ENCODE data around the gene NABP2. TPM values are rescaled to one million over a fixed set of nuclear protein-coding genes. Genes with fewer than 3 reads are reported as not detected.

Gene NABP2
- total and polyA plus RNA-seq, 2 of the 4 experiments (the other 2 are of a cell fraction) = 29.2 to 37.4 TPM

- no peaks in the 10 kb centered on the region for H3K9me3 ChIP-seq (ENCODE audit: control insufficient read depth, insufficient read depth, low read length)
- peak overlapping the region; percentile 86 for H2BK120ac ChIP-seq (ENCODE audit: low read depth, low read length)
- peak overlapping the region; percentile 64; the same call in 1 of the 2 replicates for H2AK5ac ChIP-seq (ENCODE audit: low read depth, low read length)
- H3K27ac ChIP-seq (ENCODE audit: insufficient read depth, low read length) = peak overlapping the region; percentile 83
- H3K23ac ChIP-seq (ENCODE audit: low read depth, low read length) = peak overlapping the region; percentile 91
- H3K9me1 ChIP-seq (ENCODE audit: insufficient read depth, low read length) = peaks cover 5% of the 10 kb centered on the region; the same call in 1 of the 2 replicates
- dilution Hi-C loops (cut with HindIII; ENCODE audit: low sequenced_read_pairs, unreplicated experiment) = no loop called here
- H3K4me1 ChIP-seq (ENCODE audit: control insufficient read depth, insufficient read depth, low read length) = peaks cover 7% of the 10 kb centered on the region
- ChIA-PET CTCF (interaction anchor here (0.6 to 2.6 kb wide), 14 partner anchors 9 to 274 kb away, joined by 3 to 27 read pairs (median 4); partner anchors contain the start of genes ANKRD52, ESYT1, RNF41 and ZC3H10), POLR2A (ENCODE audit: unreplicated experiment) (interaction anchor here (0.6 to 1.1 kb wide), 3 partner anchors 24 to 72 kb away, joined by 3 to 7 read pairs (median 3); partner anchors contain the start of gene ZC3H10)
- peak overlapping the region; percentile 95 for H3K14ac ChIP-seq (replicated peaks; ENCODE audit: low read depth, low read length)
- DNase-seq (peak; percentile 85), ATAC-seq (ENCODE audit: low read depth) (peak; percentile 35)
- no peaks in the 10 kb centered on the region for H3K27me3 ChIP-seq (ENCODE audit: control insufficient read depth, insufficient read depth, low read length)
- peak overlapping the region; percentile 83 to 94 for H4K8ac ChIP-seq (ENCODE audit: low read depth in 2 of 2, low read length in 2 of 2)
- in situ Hi-C loops (cut with MboI; ENCODE audit: low sequenced_read_pairs) = loop anchor here (5.0 kb wide), 1 partner anchor 63 kb away; the partner anchor contains the start of gene ESYT1
- H2BK20ac ChIP-seq (ENCODE audit: low read depth, low read length) = peak overlapping the region; percentile 65; the same call in 1 of the 2 replicates
- peak overlapping the region; percentile 36 for H3K18ac ChIP-seq (ENCODE audit: low read depth, low read length)
- intact Hi-C loops (cut with micrococcal nuclease) = loop anchor here (1.0 to 2.0 kb wide), 2 partner anchors 63 to 71 kb away; no protein-coding TSS in a partner anchor
- peak overlapping the region; percentile 100 for H2AFZ ChIP-seq (replicated peaks; ENCODE audit: low read length, poor library complexity)
- WGBS, 2 experiments (ENCODE audit: extremely low coverage in 2 of 2, insufficient read length in 1 of 2) = no CpG with 5 or more reads among the region's 42 CpGs
- BruUV-seq (replicated peaks) = no TSS peak
- H4K91ac ChIP-seq (ENCODE audit: insufficient read depth, low read depth, low read length) = peak overlapping the region; percentile 83
- peaks cover 19 to 33% of the 10 kb centered on the region in 2 experiments; a peak in 3 of 4 replicates for H3K79me1 ChIP-seq (ENCODE audit: low read depth in 1 of 2, low read length in 2 of 2)
- H4K20me1 ChIP-seq (ENCODE audit: insufficient read depth, low read length) = peaks cover 14% of the 10 kb centered on the region; the same call in 1 of the 2 replicates
- H3K36me3 ChIP-seq (ENCODE audit: control insufficient read depth, insufficient read depth, low read length) = peaks cover 7% of the 10 kb centered on the region
- H3K4me3 ChIP-seq (ENCODE audit: insufficient read depth, low read depth, low read length) = peak overlapping the region; percentile 86
- peak overlapping the region; percentile 77; the same call in 1 of the 3 replicates for H2BK15ac ChIP-seq (ENCODE audit: low read depth, low read length)
- peak overlapping the region; percentile 95 for H3K4ac ChIP-seq (ENCODE audit: low read depth, low read length)
- peak overlapping the region; percentile 83 for H4K5ac ChIP-seq (ENCODE audit: low read depth, low read length)
- peak overlapping the region; percentile 93 for H3K4me2 ChIP-seq (ENCODE audit: low read depth, low read length)
- H2AK9ac ChIP-seq (replicated peaks; ENCODE audit: low read depth, low read length, poor library complexity) = peak overlapping the region; percentile 99
- H2BK5ac ChIP-seq (ENCODE audit: low read depth, low read length, poor library complexity, severe bottlenecking) = peak overlapping the region; percentile 75
- peak overlapping the region; percentile 77 for H3K9ac ChIP-seq (ENCODE audit: low read depth, low read length)
- peak overlapping the region; percentile 61; the same call in 1 of the 2 replicates for H3K56ac ChIP-seq (ENCODE audit: extremely low read depth, insufficient read depth, low read length)
- TF ChIP-seq ELK1 (IDR thresholded peaks at IDR 0.05; ENCODE audit: borderline replicate concordance, low read depth, low read length) (peak; percentile 52; the same call in 1 of the 2 replicates), POLR2A (IDR thresholded peaks at IDR 0.05; ENCODE audit: low read depth, low read length) (no peak), MAZ (IDR thresholded peaks at IDR 0.05; ENCODE audit: borderline replicate concordance, low read depth, low read length) (no peak), MAFK (IDR thresholded peaks at IDR 0.05; ENCODE audit: low read depth, low read length) (no peak), CEBPB (IDR thresholded peaks at IDR 0.05; ENCODE audit: low read depth, low read length) (no peak), CHD1 (IDR thresholded peaks at IDR 0.05; ENCODE audit: low read depth, low read length) (no peak), SMC3 (IDR thresholded peaks at IDR 0.05; ENCODE audit: low read depth, low read length) (no peak), FOS (IDR thresholded peaks at IDR 0.05; ENCODE audit: low read depth, low read length) (peak; percentile 80), CTCF (conservative IDR thresholded peaks at IDR 0.05; ENCODE audit: low read depth, low read length) (no peak; the same call in 1 of the 2 replicates), RCOR1 (IDR thresholded peaks at IDR 0.05; ENCODE audit: insufficient replicate concordance, low read length) (no peak), BHLHE40 (IDR thresholded peaks at IDR 0.05; ENCODE audit: low read depth, low read length) (peak; percentile 17; the same call in 1 of the 2 replicates), USF2 (IDR thresholded peaks at IDR 0.05; ENCODE audit: low read depth, low read length) (no peak), NFE2L2 (IDR thresholded peaks at IDR 0.05; ENCODE audit: low read depth, low read length) (no peak)
These were observed 34.0 kb upstream of the NABP2 start for GRCh38 chr12:56189918-56190694.
